ENCODE measurements around the gene ARSB.

Gene ARSB

DNA sequence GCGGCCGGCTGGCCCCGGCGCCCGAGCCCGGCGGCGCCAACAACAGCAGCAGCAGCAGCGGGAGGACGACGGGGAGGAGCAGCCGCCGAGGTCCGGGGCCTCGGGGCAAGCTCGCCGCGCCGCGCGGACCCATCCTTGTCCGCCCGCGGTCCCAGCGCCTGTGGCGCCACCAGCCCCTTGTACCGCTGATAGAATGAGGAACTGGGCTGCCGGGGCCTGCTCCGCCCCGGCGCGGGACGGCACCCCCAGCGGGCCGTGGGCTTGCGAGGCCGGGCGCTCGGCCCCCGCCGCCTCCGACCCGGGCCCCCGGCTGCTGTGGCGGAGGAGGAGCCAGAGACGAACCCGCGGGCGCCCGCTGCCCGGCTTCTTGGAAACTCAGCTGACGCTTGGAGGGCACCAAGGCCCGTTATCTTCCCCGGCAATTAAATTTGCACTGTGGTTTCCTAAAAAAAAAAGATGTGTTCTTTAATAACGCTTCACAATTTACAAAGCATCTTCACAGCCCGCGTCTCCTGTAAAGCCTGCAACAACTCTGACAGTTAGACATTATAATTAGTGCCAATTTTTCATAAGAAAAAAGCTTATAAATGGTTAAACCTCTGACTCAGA, at the start of gene ARSB:
Gene ARSB (minus strand): TSS at position 195 of the 609 bp plus-strand sequence. CDS start 62 bp downstream, at position 133.
- no peak for DNase-seq

- no peak for DNase-seq
Observed at GRCh38 chr5:79032782-79033181, 47.7 kb upstream of the ARSB start.

DNA sequence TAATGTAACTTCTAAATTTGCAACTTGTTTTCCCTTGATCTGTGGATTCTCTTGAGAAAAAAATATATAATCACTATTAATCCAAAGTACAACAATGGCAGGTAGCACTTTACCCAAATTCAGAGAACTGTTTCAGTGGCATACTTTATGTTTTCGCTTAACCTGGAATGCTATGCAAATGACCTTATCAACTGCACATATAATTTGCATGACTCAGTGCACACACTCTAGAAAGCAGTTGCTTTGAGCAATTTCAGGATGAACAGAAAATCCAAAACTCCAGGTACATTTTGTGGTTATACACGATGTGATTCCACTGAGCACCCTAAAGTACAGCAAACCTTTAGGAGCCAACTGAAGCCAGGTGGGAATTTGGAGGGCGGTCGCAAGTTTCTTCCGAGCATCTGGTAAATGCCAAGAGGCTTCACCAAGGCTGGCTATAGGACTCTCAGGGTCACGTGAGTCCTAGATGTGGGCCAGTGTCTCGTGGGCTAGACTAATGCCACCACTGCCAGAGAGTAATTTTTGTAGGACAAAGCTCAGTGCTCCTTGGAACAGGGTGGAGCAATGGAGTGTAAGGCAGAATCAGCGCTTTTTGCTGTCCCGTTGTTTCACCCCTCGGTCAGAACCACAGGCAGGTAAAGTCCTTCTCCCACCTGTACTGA, 47.1 kb upstream of the ARSB start:
- no peak for DNase-seq

GRCh38 chr5:79031485-79031867, 46.4 kb upstream of the ARSB start:
- DNase-seq = no peak

- DNase-seq = no peak
Observed at GRCh38 chr5:79030663-79031484, 45.8 kb upstream of the ARSB start.

DNA sequence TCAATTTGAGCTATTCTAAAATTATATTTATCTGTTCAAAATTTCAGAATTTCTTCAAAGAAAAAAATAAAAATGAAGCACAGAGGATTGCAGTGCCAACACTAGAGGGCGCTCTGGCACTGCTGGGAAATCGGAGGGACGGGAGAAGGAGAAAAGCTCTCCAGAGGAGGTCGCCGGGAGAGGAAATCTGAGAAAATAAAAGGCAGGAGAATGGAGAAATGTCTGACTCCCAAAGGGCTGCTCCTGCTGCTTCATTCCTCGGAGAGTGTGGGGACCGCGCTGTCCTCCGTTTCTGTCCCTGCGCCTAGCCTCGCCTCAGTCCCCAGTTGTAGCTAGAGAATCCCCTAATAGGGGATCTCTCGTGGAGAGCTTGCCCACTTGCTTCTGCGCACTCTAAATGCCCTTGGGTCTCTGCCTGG, 40.0 kb upstream of the ARSB start:
- DNase-seq = peak in 1 of 2 experiments; percentile 6

DNA sequence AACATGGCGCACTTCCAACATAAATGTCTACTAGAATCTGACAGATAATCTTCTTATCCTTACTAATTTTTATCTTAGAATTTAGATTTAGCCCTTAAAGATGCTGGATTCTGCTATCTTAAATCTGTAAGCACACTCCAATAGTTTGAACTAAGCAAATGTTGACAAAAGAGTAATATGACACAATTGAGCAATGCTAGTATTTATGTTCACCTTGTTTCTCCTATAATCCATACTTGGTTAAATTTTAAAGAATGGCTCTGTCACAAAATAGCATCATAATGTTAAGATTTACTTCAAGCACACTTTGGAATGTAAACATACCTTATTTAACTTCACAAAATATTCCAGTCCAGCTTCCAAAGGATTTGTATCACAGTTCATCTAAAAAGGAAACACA, 38.8 kb upstream of the ARSB start:
- no peak for DNase-seq

GRCh38 chr5:79023348-79023747, 38.2 kb upstream of the ARSB start:
- DNase-seq = no peak

DNA sequence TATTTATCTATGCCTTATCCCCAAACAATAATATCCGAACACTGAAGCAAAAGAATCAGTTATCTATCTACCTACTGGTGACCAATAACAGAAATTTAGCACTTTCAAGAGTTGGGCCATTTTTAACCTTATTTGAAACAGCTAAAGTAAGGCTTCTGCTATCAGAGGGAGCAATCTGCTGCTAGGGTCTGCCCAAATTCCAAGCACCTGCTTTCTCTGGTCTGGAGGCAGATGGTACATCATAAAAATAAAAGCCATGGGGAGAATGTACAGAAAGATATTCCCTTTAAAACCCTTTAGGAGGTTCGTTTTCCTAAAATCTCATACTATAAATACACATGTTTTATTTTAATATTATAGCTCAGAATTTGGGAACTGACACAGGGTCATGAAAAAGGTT, 37.7 kb upstream of the ARSB start:
- no peak for DNase-seq

- no peak for DNase-seq
Observed at GRCh38 chr5:79021753-79022152, 36.6 kb upstream of the ARSB start.

DNA sequence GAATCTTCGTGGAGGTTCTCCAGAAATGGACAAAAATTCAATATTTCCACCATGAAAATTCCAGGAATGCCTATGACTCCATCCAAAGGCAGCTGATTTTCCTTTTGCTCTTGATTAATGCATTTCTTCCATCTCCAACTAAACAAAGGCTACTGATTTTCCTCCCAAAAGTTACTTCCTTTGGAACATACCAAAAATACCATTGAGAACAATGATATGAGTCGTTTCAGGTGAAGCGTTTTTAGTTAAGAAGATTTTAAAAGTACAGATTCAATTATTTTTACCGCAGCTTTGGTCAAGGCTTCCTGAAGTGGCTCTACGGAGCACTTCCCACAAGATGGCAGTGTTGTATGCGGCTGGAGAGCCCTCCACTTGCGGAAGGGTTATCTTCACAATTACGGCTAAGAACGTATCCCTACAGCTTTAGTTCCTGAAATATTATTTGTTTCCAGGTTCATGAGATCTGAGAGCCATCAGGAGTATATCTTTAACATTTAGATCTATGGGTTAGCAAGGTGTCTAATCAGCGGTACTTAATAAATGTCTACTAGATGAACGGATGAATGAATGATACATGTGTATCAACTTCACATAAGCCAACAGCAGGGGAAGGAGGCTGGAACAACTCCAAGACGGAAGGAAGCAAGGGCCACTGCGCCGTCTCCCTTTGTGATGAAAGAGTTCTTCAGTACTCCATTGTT, 35.9 kb upstream of the ARSB start:
- DNase-seq = no peak

- no peak for DNase-seq
Observed at GRCh38 chr5:79014631-79015030, 29.5 kb upstream of the ARSB start.

DNA sequence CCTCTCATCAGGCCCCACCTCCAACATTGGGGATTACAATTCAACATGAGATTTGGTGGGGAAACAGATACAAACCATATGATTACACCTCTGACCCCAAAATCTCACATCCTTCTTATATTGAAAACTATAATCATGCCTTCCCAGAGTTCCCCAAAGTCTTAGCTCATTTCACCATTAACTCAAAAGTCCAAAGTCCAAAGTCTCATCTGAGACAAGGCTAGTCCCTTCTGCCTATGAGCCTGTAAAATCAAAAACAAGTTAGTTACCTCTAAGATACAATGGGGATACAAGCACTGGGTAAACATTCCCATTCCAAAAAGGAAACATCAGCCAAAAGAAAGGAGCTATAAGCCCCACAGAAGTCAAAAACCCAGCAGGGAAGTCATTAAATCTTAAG, 26.8 kb upstream of the ARSB start:
- no peak for DNase-seq

DNA sequence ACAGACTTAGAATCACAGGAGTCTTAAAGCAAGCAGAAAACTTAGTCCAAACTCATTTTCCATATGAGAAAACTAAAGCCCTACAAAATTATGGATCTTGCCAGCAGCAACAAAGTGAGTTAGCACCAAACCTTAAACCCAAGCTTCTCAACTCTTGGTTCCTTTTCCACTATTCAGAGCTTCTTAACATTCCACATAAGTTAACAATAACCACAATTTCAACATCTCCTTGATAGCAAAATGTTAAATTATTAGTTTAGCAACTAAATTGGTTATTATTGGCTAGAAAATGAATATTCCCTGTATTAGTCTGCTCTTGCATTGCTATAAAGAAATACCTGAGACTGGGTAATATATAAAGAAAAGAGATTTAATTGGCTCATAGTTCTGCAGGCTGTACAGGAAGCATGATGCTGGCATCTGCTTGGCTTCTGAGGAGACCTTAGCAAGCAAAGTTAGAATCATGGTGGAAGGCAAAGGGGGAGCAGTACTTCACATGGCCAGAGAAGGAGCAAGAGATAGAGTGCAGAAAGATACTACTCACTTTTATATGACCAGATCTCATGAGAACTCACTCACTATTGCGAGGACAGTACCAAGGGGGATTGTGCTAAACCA, 26.2 kb upstream of the ARSB start:
- no peak for DNase-seq

GRCh38 chr5:79008362-79008761, 23.3 kb upstream of the ARSB start:
- no peak for DNase-seq

GRCh38 chr5:79007872-79008271, 22.8 kb upstream of the ARSB start:
- DNase-seq = no peak

GRCh38 chr5:79005936-79006631, 21.0 kb upstream of the ARSB start:
- DNase-seq = no peak

DNA sequence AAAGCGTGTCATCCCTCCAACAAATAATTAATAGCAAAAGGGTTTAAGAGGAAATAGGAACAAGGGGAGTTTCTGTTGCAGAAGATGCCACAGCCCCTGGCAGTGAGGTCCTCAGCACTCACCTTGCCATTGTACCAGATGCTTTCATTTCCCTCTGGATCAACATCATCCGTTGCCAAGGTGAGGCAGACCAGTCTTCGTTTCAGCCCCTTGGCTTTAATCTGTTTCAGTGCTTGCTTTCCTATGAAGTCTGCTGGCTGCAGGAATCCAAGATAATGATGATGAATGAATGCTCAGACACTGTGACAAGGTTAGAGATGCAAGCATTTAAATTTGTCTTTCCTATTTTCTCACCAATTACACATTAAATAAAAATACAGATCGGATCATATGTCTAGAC, 20.0 kb upstream of the ARSB start:
- DNase-seq = no peak

DNA sequence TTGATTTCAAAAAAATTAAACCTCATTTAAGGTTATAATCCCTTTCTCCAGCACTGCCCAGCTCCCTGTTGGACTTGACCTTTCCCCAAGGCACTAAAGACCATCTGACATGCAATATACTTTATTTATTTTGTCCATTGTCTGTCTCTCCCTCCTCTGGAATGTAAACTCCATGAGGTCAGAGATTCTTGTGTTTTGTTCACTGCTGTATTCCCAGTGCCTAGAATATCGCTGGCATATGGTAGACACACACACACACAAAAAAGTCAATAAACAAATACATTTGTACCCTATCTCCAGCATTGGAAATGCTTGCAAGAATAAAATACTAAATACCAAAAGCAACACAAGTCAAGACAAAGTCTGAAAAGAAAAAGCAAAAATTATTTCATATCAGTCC, 17.3 kb upstream of the ARSB start:
- no peak for DNase-seq

DNA sequence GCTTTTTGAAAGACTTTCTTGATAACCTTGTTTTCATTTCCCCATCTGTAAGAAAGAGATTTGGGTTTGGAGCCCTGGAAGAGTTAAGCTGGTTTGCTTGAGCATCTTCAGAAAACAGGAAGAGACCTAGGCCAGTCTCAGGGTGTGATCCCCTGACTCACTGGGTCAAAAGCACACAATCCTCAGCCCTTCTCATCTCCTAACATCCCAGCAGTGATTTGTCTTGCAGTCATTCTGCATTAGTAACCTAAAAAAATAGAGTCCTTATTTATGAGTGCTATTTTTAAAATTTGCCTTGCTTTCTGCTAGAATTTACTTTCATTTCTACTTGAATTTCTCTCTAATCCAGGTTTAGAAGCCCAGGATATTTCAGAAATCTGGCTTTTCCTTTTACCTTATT, 16.4 kb upstream of the ARSB start:
- DNase-seq = no peak

GRCh38 chr5:78997090-78997489, 12.0 kb upstream of the ARSB start:
- DNase-seq = no peak

- no peak for DNase-seq
Observed at GRCh38 chr5:78995521-78996007, 10.5 kb upstream of the ARSB start.

All from cerebellar nuclear complex (tissue), 1 donor.